HepG2 (cell line): ENCODE results near the gene LONP1. TPM values are rescaled to one million over a fixed set of nuclear protein-coding genes. Genes with fewer than 3 reads are reported as not detected.

Experiments used
- ATAC-seq: fragments of 200-7000 bp; cut with Tn5 transposase; 3 replicates; pipeline ENCODE4 v1.9.1; 2020; ENCODE audit warnings: mild to moderate bottlenecking, moderate library complexity
- Bru-seq: library from RNA; stranded (reverse); fragments of 400-500 nt; gene quantifications from one replicate; lab custom pipeline; 2021; lab: Mats Ljungman, UMichigan
- BruChase-seq, 2 experiments: library from RNA; stranded (reverse); fragments of 400-500 nt; gene quantifications; one replicate each; lab custom pipeline; 2021; lab: Mats Ljungman, UMichigan
- BruUV-seq: library from RNA; stranded (reverse); fragments of 400-500 nt; replicated peaks from 2 replicates; lab custom pipeline; 2021; lab: Mats Ljungman, UMichigan
- CTCF ChIA-PET: fragments of 300-600 bp; formaldehyde crosslinking; extraction: SDS; loops from one replicate; lab custom pipeline; 2021; ENCODE audit warnings: low total read pairs, inconsistent platforms, low intra/inter-chr PET ratio; lab: Yijun Ruan, JAX
- POLR2A ChIA-PET: fragments of 350-600 bp; sonication (Branson Sonifier 250); formaldehyde crosslinking; loops from one replicate; lab custom pipeline; 2020; ENCODE audit warnings: antibody characterized with exemption, inconsistent platforms; lab: Yijun Ruan, JAX
- DNase-seq: peaks from one replicate; pipeline ENCODE4 v3.0.0-alpha.2; 2015; ENCODE audit warnings: low spot score
- FAIRE-seq: peaks from 3 replicates; lab custom pipeline; 2011; peaks lifted over from hg19 to GRCh38; lab: Jason Lieb, UNC
- H2AFZ ChIP-seq: one replicate; pipeline ENCODE4 v1.6.1; 2011; ENCODE audit warnings: low read length, inconsistent platforms
- H3K27ac ChIP-seq: fragments of 300-600 bp; 3 replicates; pipeline ENCODE4 v1.8.0; 2011; ENCODE audit warnings: mixed run types, mild to moderate bottlenecking, mixed read lengths, low read length, inconsistent platforms; ENCODE audit not compliant: insufficient read depth; ENCODE audit errors: extremely low read length
- H3K27me3 ChIP-seq, 2 experiments: fragments of 200-600 bp in 1 of 2; 2 replicates in 1 of 2; 3 replicates in 1 of 2; pipeline versions ENCODE4 v1.6.0 to v1.8.0; 2011; ENCODE audit warnings: low read length in 2 of 2, mild to moderate bottlenecking in 2 of 2, moderate library complexity in 2 of 2, inconsistent platforms in 1 of 2; ENCODE audit not compliant: insufficient read depth in 2 of 2, control insufficient read depth in 1 of 2
- H3K36me3 ChIP-seq, 2 experiments: fragments of 200-600 bp in 1 of 2; replicated peaks in 1 of 2; 2 replicates in 1 of 2; 3 replicates in 1 of 2; pipeline versions ENCODE4 v1.5.1 to v1.8.0; 2011; ENCODE audit warnings: low read length in 2 of 2, inconsistent platforms in 1 of 2; ENCODE audit not compliant: insufficient read depth in 2 of 2, control insufficient read depth in 1 of 2
- H3K4me1 ChIP-seq: 2 replicates; pipeline ENCODE4 v1.5.1; 2012; ENCODE audit warnings: low read length, inconsistent platforms; ENCODE audit not compliant: insufficient read depth
- H3K4me2 ChIP-seq: 2 replicates; pipeline ENCODE4 v1.6.0; 2011; ENCODE audit warnings: low read depth, low read length, inconsistent platforms
- H3K4me3 ChIP-seq, 3 experiments: fragments of 200-600 bp in 1 of 3; sonication (generic), shearing (Covaris generic) in 1 of 3; replicated peaks in 1 of 3; 2 replicates each; pipeline ENCODE4 v1.5.1; 2011 to 2016; ENCODE audit warnings: low read length in 3 of 3, inconsistent platforms in 2 of 3, low read depth in 2 of 3, mild to moderate bottlenecking in 2 of 3, control low read depth in 1 of 3, mixed read lengths in 1 of 3; ENCODE audit not compliant: insufficient read depth in 1 of 3
- H3K79me2 ChIP-seq: one replicate; pipeline ENCODE4 v1.6.1; 2011; ENCODE audit warnings: low read length, inconsistent platforms; ENCODE audit not compliant: insufficient read depth
- H3K9ac ChIP-seq: 2 replicates; pipeline ENCODE4 v1.6.0; 2011; ENCODE audit warnings: mild to moderate bottlenecking, low read depth, low read length, inconsistent platforms; ENCODE audit not compliant: insufficient read depth
- H3K9me3 ChIP-seq: 2 replicates; pipeline ENCODE4 v1.5.1; 2012; ENCODE audit warnings: mild to moderate bottlenecking, low read length
- H4K20me1 ChIP-seq: 2 replicates; pipeline ENCODE4 v1.6.0; 2011; ENCODE audit warnings: inconsistent platforms, mild to moderate bottlenecking, low read length, moderate library complexity; ENCODE audit not compliant: insufficient read depth
- ESRRA ChIP-seq: sonication (generic); formaldehyde crosslinking; IDR thresholded peaks from 2 replicates; pipeline ENCODE4 v1.5.1; 2020; ENCODE audit warnings: mild to moderate bottlenecking, low read depth, missing genetic modification reagents
- GMEB1 ChIP-seq: sonication (generic); formaldehyde crosslinking; IDR thresholded peaks from 2 replicates; pipeline ENCODE4 v1.5.1; 2020; ENCODE audit warnings: missing genetic modification reagents, mild to moderate bottlenecking, borderline replicate concordance
- HBP1 ChIP-seq: IDR thresholded peaks from 2 replicates; pipeline ENCODE4 v1.6.1; 2016; ENCODE audit warnings: low read depth, control low read depth
- IKZF4 ChIP-seq: sonication (generic); formaldehyde crosslinking; IDR thresholded peaks from 2 replicates; pipeline ENCODE4 v1.5.1; 2020; ENCODE audit warnings: borderline replicate concordance, mild to moderate bottlenecking, low read depth, missing genetic modification reagents; ENCODE audit errors: not compliant biosample characterization
- USF2 ChIP-seq, 2 experiments: sonication (generic) in 1 of 2; formaldehyde crosslinking in 1 of 2; IDR thresholded peaks; 2 replicates each; pipeline versions ENCODE4 v1.5.1 to v1.6.1; 2011 to 2020; ENCODE audit warnings: borderline replicate concordance in 1 of 2, low read depth in 1 of 2, low read length in 1 of 2, mild to moderate bottlenecking in 1 of 2, missing genetic modification reagents in 1 of 2, moderate library complexity in 1 of 2
- ZNF10 ChIP-seq: sonication (generic); formaldehyde crosslinking; IDR thresholded peaks from 2 replicates; pipeline ENCODE4 v1.4.0; 2020; ENCODE audit warnings: mild to moderate bottlenecking, low read depth, missing genetic modification reagents, borderline replicate concordance
- ZNF251 ChIP-seq: sonication (generic); formaldehyde crosslinking; IDR thresholded peaks from 2 replicates; pipeline ENCODE4 v1.9.0; 2021; ENCODE audit warnings: mild to moderate bottlenecking, missing genetic modification reagents
- ZNF782 ChIP-seq: sonication (generic); formaldehyde crosslinking; IDR thresholded peaks from 2 replicates; pipeline ENCODE4 v1.4.0; 2020; ENCODE audit warnings: missing genetic modification reagents, mild to moderate bottlenecking, borderline replicate concordance
- WGBS: methylation state at CpG from one replicate; pipeline ENCODE4 v1.1.6; 2017; ENCODE audit warnings: low lambda C conversion rate; 5-methylcytosine and 5-hydroxymethylcytosine counted together
- in situ Hi-C: cut with HindIII; loops from 2 replicates; pipeline ENCODE4 v1.10.0; 2017; ENCODE audit warnings: low pct_unique_long_range_greater_than_20kb; ENCODE audit not compliant: extremely low pct_ligation_motif_present
- intact Hi-C: fragments of 100-400 bp; cut with micrococcal nuclease; formaldehyde crosslinking; loops from one replicate; pipeline ENCODE4 v1.10.0; 2022; ENCODE audit not compliant: unreplicated experiment
- long read RNA-seq, 2 experiments: library from RNA in 1 of 2; library from polyadenylated mRNA in 1 of 2; stranded (forward) in 1 of 2; unstranded in 1 of 2; transcript quantifications; one replicate each; pipeline ENCODE4 v2.0.0, GENCODE V29; 2019 to 2022
- polyA minus RNA-seq, 3 experiments: library from RNA; depleted of rRNA, polyadenylated mRNA; stranded (reverse); fragments of >200 nt; gene quantifications; 2 replicates each; pipeline ENCODE4 v1.2.3, GENCODE V29; 2011; ENCODE audit warnings: low replicate concordance in 1 of 3
- polyA plus RNA-seq, 8 experiments: library from polyadenylated mRNA; depleted of rRNA in 3 of 8; stranded (reverse) in 7 of 8; unstranded in 1 of 8; fragments of >200 nt; fragmentation: Illumina TruSeq in 4 of 8; extraction: Trizol in 4 of 8; gene quantifications; 2 replicates each; pipeline versions ENCODE4 v1.2.1 to v1.2.3, GENCODE V29; 2011 to 2016; ENCODE audit warnings: low read depth in 4 of 8, missing spikeins in 1 of 8, mixed read lengths in 1 of 8; ENCODE audit not compliant: insufficient read depth in 1 of 8
- total RNA-seq, 5 experiments: library from RNA; depleted of rRNA; stranded (reverse); fragments of >200 nt; fragmentation: Illumina TruSeq; extraction: Trizol; gene quantifications; 2 replicates each; pipeline ENCODE4 v1.2.3, GENCODE V29; 2016; ENCODE audit warnings: low read depth in 1 of 5

The LONP1 gene
- 50.4 and 76.8 TPM in 2 replicates for total RNA-seq (2016; rRNA removed; fragmentation: Illumina TruSeq; extraction: Trizol)
- 12.1 and 15.6 TPM in 2 replicates for total RNA-seq (2016; cell fraction: cytosol; rRNA removed; fragmentation: Illumina TruSeq; extraction: Trizol; ENCODE audit: low read depth)
- total RNA-seq (2016; cell fraction: insoluble cytoplasmic fraction; rRNA removed; fragmentation: Illumina TruSeq; extraction: Trizol), result 41.9 and 83.8 TPM in 2 replicates
- 26.9 and 27.9 TPM in 2 replicates for total RNA-seq (2016; cell fraction: membrane; rRNA removed; fragmentation: Illumina TruSeq; extraction: Trizol)
- total RNA-seq (2016; cell fraction: nucleus; rRNA removed; fragmentation: Illumina TruSeq; extraction: Trizol), result 53.2 and 60.3 TPM in 2 replicates
- 59.5 and 69.0 TPM in 2 replicates for polyA plus RNA-seq (2011; rRNA removed)
- polyA plus RNA-seq (2011; cell fraction: cytosol; rRNA removed), result 54.0 and 91.2 TPM in 2 replicates
- polyA plus RNA-seq (2011; cell fraction: nucleus; rRNA removed), result 270 and 346 TPM in 2 replicates
- polyA plus RNA-seq (2012), result 49.0 and 62.8 TPM in 2 replicates
- polyA plus RNA-seq (2016; cell fraction: cytosol; fragmentation: Illumina TruSeq; extraction: Trizol; ENCODE audit: low read depth), result 7.4 and 9.2 TPM in 2 replicates
- polyA plus RNA-seq (2016; cell fraction: insoluble cytoplasmic fraction; fragmentation: Illumina TruSeq; extraction: Trizol; ENCODE audit: low read depth), result 49.9 and 60.1 TPM in 2 replicates
- polyA plus RNA-seq (2016; cell fraction: membrane; fragmentation: Illumina TruSeq; extraction: Trizol; ENCODE audit: low read depth), result 15.7 and 17.9 TPM in 2 replicates
- polyA plus RNA-seq (2016; cell fraction: nucleus; fragmentation: Illumina TruSeq; extraction: Trizol; ENCODE audit: insufficient read depth, low read depth), result 120 and 130 TPM in 2 replicates
- polyA minus RNA-seq (2011; rRNA and poly(A)+ RNA removed; ENCODE audit: low replicate concordance), result 65.4 and 106 TPM in 2 replicates
- polyA minus RNA-seq (2011; cell fraction: cytosol; rRNA and poly(A)+ RNA removed), result 42.1 and 48.3 TPM in 2 replicates
- 44.8 and 51.0 TPM in 2 replicates for polyA minus RNA-seq (2011; cell fraction: nucleus; rRNA and poly(A)+ RNA removed)
- percentile 74 among the genes with signal in this experiment for Bru-seq, nascent RNA
- percentile 90 among the genes with signal in this experiment for BruChase-seq, experiment 1, labeled RNA remaining after a 6-hour chase
- percentile 85 among the genes with signal in this experiment for BruChase-seq, experiment 2, labeled RNA remaining after a 2-hour chase
- long read RNA-seq, experiment 1, transcript LONP1-201 (18 exons, 3,236 nt), result major isoform, 6 of 27 reads
- long read RNA-seq, experiment 1, partial matches to known transcripts, result 19 of 27 reads
- long read RNA-seq, experiment 1, other reads (novel, unspliced or antisense), result 1 of 27 reads
- long read RNA-seq, experiment 2, transcript LONP1-201 (18 exons, 3,236 nt), result major isoform, 96 of 266 reads
- long read RNA-seq, experiment 2, partial matches to known transcripts, result 134 of 266 reads
- long read RNA-seq, experiment 2, other reads (novel, unspliced or antisense), result 35 of 266 reads

GRCh38 chr19:5719961-5720790 is at the start of gene LONP1, which contains the start of gene CATSPERD:
Gene LONP1 (minus strand): TSS chr19:5720146. CDS start chr19:5720132, 14 bp downstream.
Gene CATSPERD (plus strand): TSS chr19:5720637. CDS start chr19:5720738, 101 bp downstream.
- DNase-seq (peak; percentile 96), FAIRE-seq (peak; percentile 75), ATAC-seq (peak; percentile 90)
- Histone ChIP-seq H3K9me3 (no peaks in the 10 kb centered on the region), H3K9ac (peak within 1 kb of the TSS; percentile 93), H3K4me2 (peak within 1 kb of the TSS; percentile 92), H3K36me3 (peaks cover 3 to 17% of the 10 kb centered on the region in 2 experiments; a peak in 3 of 5 replicates), H3K27ac (peak within 1 kb of the TSS; percentile 95), H3K27me3 (no peaks in the 10 kb centered on the region; a peak in 1 of 5 replicates), H4K20me1 (peaks cover 14% of the 10 kb centered on the region), H3K79me2 (peaks cover 42% of the 10 kb centered on the region), H2AFZ (peak within 1 kb of the TSS; percentile 68), H3K4me3 (peak within 1 kb of the TSS; percentile 78 to 99 (median 98)), H3K4me1 (peaks cover 24% of the 10 kb centered on the region)
- BruUV-seq, result no TSS peak
- ChIA-PET CTCF (interaction anchor here (1.2 kb wide), 1 partner anchor 31 kb away, joined by 3 read pairs; no protein-coding TSS in a partner anchor), POLR2A (interaction anchor here (0.6 to 4.7 kb wide), 20 partner anchors 8 to 929 kb away, joined by 3 to 95 read pairs (median 4); partner anchors contain the start of genes DUS3L, FEM1A, RPL36 and SAFB)
- 0% methylated on average over 6 of the region's 90 CpGs for WGBS
- in situ Hi-C loops, result no loop called here
- intact Hi-C loops, result loop anchor here (2.0 kb wide), 2 partner anchors 33 to 71 kb away; partner anchors contain the start of gene DUS3L
- no peak for TF ChIP-seq ZNF10 (CRISPR knock-in tag)
- no peak for TF ChIP-seq ZNF251
- peak; percentile 93 for TF ChIP-seq HBP1 (CRISPR knock-in tag)
- TF ChIP-seq USF2 (IDR thresholded peaks at IDR 0.05; ENCODE audit: low read depth, low read length), result peak; percentile 92
- peak; percentile 97; the same call in 1 of the 2 replicates for TF ChIP-seq USF2 (CRISPR knock-in tag; IDR thresholded peaks at IDR 0.05; ENCODE audit: borderline replicate concordance)
- peak; percentile 93 for TF ChIP-seq IKZF4
- TF ChIP-seq GMEB1, result peak; percentile 93
- TF ChIP-seq ZNF782 (CRISPR knock-in tag), result peak; percentile 75; the same call in 1 of the 2 replicates
- TF ChIP-seq ESRRA (CRISPR knock-in tag), result no peak
